NCI-H446 (cell line): Measurements from ENCODE around the gene CIB4.

ENCODE experiments used
- DNase-seq, 2 experiments: peaks; one replicate each; lab custom pipeline; 2025; lab: John Stamatoyannopoulos, UW

CIB4 gene

GRCh38 chr2:26621469-26622199 lies 19.5 kb downstream of the CIB4 start:
- no peak for DNase-seq

- no peak for DNase-seq
These were observed 21.0 kb downstream of the CIB4 start for GRCh38 chr2:26620031-26620605.

- DNase-seq: no peak
These were observed 21.6 kb downstream of the CIB4 start for GRCh38 chr2:26619521-26619951.

GRCh38 chr2:26619096-26619495 lies 22.1 kb downstream of the CIB4 start:
- DNase-seq: no peak

DNA sequence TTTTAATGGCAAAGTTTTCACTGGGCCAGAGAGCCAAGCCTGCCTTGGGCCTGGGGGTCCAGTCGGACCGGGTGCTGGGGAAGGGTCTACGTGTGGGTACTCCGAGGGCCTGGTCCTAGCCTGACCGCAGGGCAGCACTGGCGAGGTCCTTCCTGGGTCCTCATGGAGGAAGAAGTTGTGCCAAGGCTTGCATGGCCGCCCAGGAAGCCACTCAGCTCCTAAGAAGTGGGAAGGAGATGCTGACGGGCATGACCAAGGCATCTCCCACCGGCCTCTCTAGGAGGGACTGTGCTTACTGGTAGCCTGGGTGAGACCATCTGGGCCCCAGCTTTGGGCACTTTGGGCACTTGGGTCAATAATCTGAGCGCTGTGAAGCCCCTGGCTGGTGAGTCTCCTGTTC lies 22.6 kb downstream of the CIB4 start:
- DNase-seq: no peak

GRCh38 chr2:26617588-26618083 lies 23.5 kb downstream of the CIB4 start:
- DNase-seq: no peak

GRCh38 chr2:26616706-26617587 lies 24.2 kb downstream of the CIB4 start:
- no peak for DNase-seq

GRCh38 chr2:26615860-26616705 lies 25.1 kb downstream of the CIB4 start:
- peak; percentile 83 to 93 for DNase-seq

- DNase-seq: no peak
These were observed 25.8 kb downstream of the CIB4 start for GRCh38 chr2:26615336-26615859.

DNA sequence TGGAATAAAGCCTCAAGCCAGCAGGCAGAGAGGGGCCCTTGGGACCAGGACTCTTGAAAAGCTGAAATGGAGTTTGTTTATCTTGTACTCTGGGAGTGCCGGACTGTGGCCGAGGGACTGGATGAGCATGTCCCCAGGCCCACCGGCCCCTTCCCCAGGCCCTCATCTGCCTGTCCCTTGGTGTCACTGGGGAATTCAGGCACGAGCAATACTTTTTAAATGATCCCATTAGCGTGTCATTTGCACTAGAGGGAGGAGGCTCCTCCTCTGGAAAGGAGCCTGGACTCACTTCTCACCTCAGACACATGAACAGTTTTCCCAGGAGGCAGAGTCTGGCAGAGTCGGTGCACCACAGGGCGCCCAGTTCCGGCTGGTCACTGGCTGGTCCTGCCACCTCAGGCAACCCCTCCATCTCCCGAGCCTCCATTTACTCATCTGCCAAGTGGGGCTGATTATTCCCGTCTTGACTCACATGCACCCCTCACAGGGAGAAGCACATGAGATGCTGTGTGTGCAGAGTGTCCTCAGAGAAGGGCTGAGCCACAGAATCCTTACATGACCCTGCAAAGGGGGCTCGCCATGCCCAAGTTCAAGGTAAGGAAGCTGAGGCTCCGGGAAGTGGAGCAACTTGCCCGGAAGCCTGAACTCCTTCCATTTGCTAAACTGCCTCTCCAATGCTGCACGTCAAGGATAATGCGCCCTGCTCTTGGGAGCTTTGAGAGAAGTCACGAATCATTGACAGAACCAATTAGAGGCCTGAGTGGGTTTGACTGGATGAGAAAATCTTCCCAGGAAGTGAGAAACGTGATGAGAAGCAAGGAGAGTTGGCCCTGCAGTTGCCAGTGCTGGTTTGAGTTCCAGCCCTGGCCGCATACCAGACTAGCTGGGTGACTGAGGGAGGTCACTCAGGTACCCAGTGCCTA lies 26.7 kb downstream of the CIB4 start:
- DNase-seq: no peak

GRCh38 chr2:26613241-26614215 lies 27.6 kb downstream of the CIB4 start:
- DNase-seq: peak in 1 of 2 experiments; percentile 47

- DNase-seq: peak; percentile 64 to 92
These were observed 28.5 kb downstream of the CIB4 start for GRCh38 chr2:26612522-26613240.

GRCh38 chr2:26612034-26612433 lies 29.1 kb downstream of the CIB4 start:
- no peak for DNase-seq

DNA sequence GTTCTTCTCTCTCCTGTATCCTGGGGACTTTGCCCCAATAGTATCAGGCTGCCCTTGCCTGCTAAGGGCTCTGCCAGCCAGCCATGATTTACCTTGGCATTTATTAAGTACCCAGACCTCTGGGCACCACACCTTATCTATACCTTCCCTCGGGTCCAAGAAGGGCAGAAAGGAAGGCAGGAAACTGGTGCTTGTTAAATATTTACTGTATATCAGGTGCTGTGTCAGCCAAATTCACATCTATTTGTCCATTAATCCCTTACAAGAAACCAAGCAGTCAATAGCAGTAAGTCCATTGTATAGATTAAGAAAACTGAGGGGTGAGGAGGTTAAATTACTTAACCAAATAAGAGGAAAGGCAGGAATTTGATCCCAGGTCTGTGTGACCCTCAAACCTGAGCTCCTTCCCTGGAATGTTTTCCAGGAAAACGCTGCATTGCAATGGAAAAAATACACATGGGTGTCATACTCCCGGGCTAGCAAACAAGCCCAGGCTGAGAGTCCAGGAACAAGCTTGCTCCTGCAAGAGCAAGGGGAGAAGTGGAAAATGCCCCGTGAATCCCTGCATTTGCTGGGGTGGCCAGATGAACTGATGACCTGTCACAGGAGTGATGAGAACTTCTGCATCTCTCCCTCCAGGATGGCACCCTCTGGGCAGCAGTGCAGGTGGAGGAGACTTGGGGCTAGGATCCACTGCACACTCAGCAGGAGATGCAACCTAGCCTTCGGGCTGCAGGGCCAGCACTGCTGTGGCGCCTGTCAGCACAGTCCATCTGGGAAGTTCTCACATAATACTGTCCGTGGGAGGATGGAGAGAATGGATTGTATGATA lies 30.4 kb downstream of the CIB4 start:
- DNase-seq: no peak

DNA sequence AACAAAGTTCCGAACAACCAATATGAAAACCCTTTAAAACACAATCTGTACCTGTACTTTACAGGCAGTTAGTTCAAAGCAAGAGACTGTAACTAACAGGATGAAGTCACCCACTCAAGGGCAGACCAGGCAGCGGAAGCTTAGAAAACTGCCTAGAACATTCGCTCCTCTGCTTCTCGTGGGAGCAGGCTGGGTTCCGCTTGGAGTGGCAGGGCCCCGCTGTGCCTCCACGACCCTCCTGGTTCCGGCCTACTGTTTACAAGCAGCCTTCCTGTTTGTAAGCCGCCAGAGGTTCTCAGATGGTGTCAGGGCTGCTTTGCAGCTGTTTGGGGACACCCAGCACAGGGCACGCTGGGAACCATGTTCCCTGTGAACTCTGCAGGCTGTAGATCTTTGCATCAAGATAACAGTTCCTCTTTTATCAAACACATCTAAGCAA lies 31.3 kb downstream of the CIB4 start:
- DNase-seq: no peak

DNA sequence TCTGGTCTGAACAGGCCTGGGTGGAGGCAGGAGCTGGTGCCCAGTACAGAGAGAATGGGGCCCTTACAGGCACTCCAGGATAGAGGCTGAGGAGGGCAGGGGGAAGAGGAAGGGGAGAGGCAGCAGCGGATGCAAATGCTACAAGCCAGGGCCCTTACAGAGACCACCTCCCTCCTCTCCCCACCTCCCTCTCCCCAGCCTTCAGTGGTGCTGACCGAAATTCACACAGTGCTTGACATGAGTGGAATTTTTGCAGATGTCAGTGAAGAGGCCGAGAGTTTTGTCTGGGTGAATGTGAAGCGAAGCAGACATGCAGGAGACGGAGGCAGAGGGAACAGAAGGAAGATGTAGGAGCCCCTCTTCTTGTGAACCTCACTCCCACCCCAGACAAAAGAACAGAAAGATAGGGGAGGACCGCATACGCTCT lies 31.9 kb downstream of the CIB4 start:
- DNase-seq: no peak

- no peak for DNase-seq
These were observed 32.6 kb downstream of the CIB4 start for GRCh38 chr2:26608557-26608956.
